KMS-11 (cell line): ENCODE data around the gene ASCL2.

ENCODE experiments used
- H2AFZ ChIP-seq: fragments of 200-600 bp; sonication (generic); 2 replicates; pipeline ENCODE4 v1.6.1; 2016; ENCODE audit warnings: antibody characterized with exemption, mixed run types, low read depth
- H3K27ac ChIP-seq: fragments of 200-600 bp; sonication (generic); 2 replicates; pipeline ENCODE4 v1.6.1; 2016; ENCODE audit warnings: mild to moderate bottlenecking, mixed run types
- H3K27me3 ChIP-seq: fragments of 200-600 bp; sonication (generic); 2 replicates; pipeline ENCODE4 v1.6.1; 2017; ENCODE audit warnings: mild to moderate bottlenecking, low read depth, mixed run types, moderate library complexity; ENCODE audit not compliant: insufficient read depth
- H3K36me3 ChIP-seq: fragments of 200-600 bp; sonication (generic); 2 replicates; pipeline ENCODE4 v1.6.1; 2017; ENCODE audit warnings: mild to moderate bottlenecking, mixed run types; ENCODE audit not compliant: insufficient read depth
- H3K4me1 ChIP-seq: fragments of 200-600 bp; sonication (generic); 2 replicates; pipeline ENCODE4 v1.6.1; 2016; ENCODE audit warnings: mild to moderate bottlenecking, low read depth, mixed run types; ENCODE audit not compliant: poor library complexity, severe bottlenecking
- H3K4me2 ChIP-seq: fragments of 200-600 bp; sonication (generic); 2 replicates; pipeline ENCODE4 v1.7.0; 2016; ENCODE audit warnings: mild to moderate bottlenecking, mixed run types
- H3K4me3 ChIP-seq: fragments of 200-600 bp; sonication (generic); IDR thresholded peaks from 2 replicates; pipeline ENCODE4 v1.6.1; 2017; ENCODE audit warnings: low read depth, low read length, mixed read lengths; ENCODE audit not compliant: insufficient read depth
- H3K79me2 ChIP-seq: fragments of 200-600 bp; sonication (generic); 2 replicates; pipeline ENCODE4 v1.6.1; 2016; ENCODE audit warnings: low read depth, mixed run types; ENCODE audit not compliant: insufficient read depth
- H3K9ac ChIP-seq: fragments of 200-600 bp; sonication (generic); 2 replicates; pipeline ENCODE4 v1.6.1; 2016; ENCODE audit warnings: mild to moderate bottlenecking, mixed run types
- H4K20me1 ChIP-seq: fragments of 200-600 bp; sonication (generic); 2 replicates; pipeline ENCODE4 v1.6.1; 2016; ENCODE audit warnings: mild to moderate bottlenecking, mixed run types; ENCODE audit not compliant: insufficient read depth
- CTCF ChIP-seq: fragments of 200-600 bp; sonication (generic); conservative IDR thresholded peaks from 2 replicates; pipeline ENCODE4 v1.6.1; 2017; ENCODE audit warnings: low read depth, mild to moderate bottlenecking, antibody characterized with exemption, low read length, moderate library complexity, mixed read lengths

The ASCL2 gene

GRCh38 chr11:2273311-2273710 lies 2.9 kb upstream of the ASCL2 start:
- TF ChIP-seq CTCF: no peak
- H3K79me2 ChIP-seq: no peaks in the 10 kb centered on the region
- H3K4me3 ChIP-seq: no peak overlapping the region
- H3K27ac ChIP-seq: no peak overlapping the region
- peaks cover 59% of the 10 kb centered on the region for H3K27me3 ChIP-seq
- H3K9ac ChIP-seq: no peak overlapping the region
- no peak overlapping the region for H2AFZ ChIP-seq
- no peaks in the 10 kb centered on the region for H3K36me3 ChIP-seq
- no peak overlapping the region for H3K4me2 ChIP-seq
- H3K4me1 ChIP-seq: no peaks in the 10 kb centered on the region
- no peaks in the 10 kb centered on the region for H4K20me1 ChIP-seq

GRCh38 chr11:2272946-2273280 lies 2.5 kb upstream of the ASCL2 start:
- TF ChIP-seq CTCF: no peak
- no peak overlapping the region for H2AFZ ChIP-seq
- H4K20me1 ChIP-seq: no peaks in the 10 kb centered on the region
- H3K79me2 ChIP-seq: no peaks in the 10 kb centered on the region
- H3K4me3 ChIP-seq: no peak overlapping the region
- no peak overlapping the region for H3K27ac ChIP-seq
- H3K36me3 ChIP-seq: no peaks in the 10 kb centered on the region
- no peak overlapping the region for H3K4me2 ChIP-seq
- no peaks in the 10 kb centered on the region for H3K4me1 ChIP-seq
- no peak overlapping the region for H3K9ac ChIP-seq
- peaks cover 55% of the 10 kb centered on the region for H3K27me3 ChIP-seq

- no peaks in the 10 kb centered on the region for H3K79me2 ChIP-seq
- H3K4me2 ChIP-seq: no peak overlapping the region
- H2AFZ ChIP-seq: no peak overlapping the region
- H3K27me3 ChIP-seq: peaks cover 49% of the 10 kb centered on the region
- H3K9ac ChIP-seq: no peak overlapping the region
- no peak overlapping the region for H3K27ac ChIP-seq
- H3K4me3 ChIP-seq: no peak overlapping the region
- no peaks in the 10 kb centered on the region for H3K36me3 ChIP-seq
- H3K4me1 ChIP-seq: no peaks in the 10 kb centered on the region
- TF ChIP-seq CTCF: no peak
- no peaks in the 10 kb centered on the region for H4K20me1 ChIP-seq
Observed at GRCh38 chr11:2272228-2272945, 2.0 kb upstream of the ASCL2 start.

GRCh38 chr11:2271327-2272227 lies 1.2 kb upstream of the ASCL2 start:
- H3K27ac ChIP-seq: no peak overlapping the region
- H3K4me2 ChIP-seq: no peak overlapping the region
- H3K27me3 ChIP-seq: peaks cover 41% of the 10 kb centered on the region
- no peaks in the 10 kb centered on the region for H3K36me3 ChIP-seq
- H3K4me3 ChIP-seq: no peak overlapping the region
- no peak overlapping the region for H3K9ac ChIP-seq
- no peak for TF ChIP-seq CTCF
- no peaks in the 10 kb centered on the region for H4K20me1 ChIP-seq
- H3K4me1 ChIP-seq: no peaks in the 10 kb centered on the region
- no peaks in the 10 kb centered on the region for H3K79me2 ChIP-seq
- H2AFZ ChIP-seq: no peak overlapping the region
